Suprapubic skin (tissue), 4 donors: ENCODE results near the gene NDUFAF2. TPM values are rescaled to one million over a fixed set of nuclear protein-coding genes. Genes with fewer than 3 reads are reported as not detected.

Experiments
- DNase-seq, 2 donors: peaks; one replicate each; pipeline ENCODE4 v3.0.0-alpha.2; 2019; ENCODE audit warnings: low spot score in 2 of 2
- H3K27ac ChIP-seq: fragments of 200-600 bp; sonication (generic); one replicate; pipeline ENCODE4 v1.5.1; 2019
- H3K27me3 ChIP-seq: fragments of 200-600 bp; sonication (generic); one replicate; pipeline ENCODE4 v1.5.1; 2019
- H3K36me3 ChIP-seq: fragments of 200-600 bp; sonication (generic); one replicate; pipeline ENCODE4 v1.5.1; 2019
- H3K4me1 ChIP-seq: fragments of 200-600 bp; sonication (generic); one replicate; pipeline ENCODE4 v1.5.1; 2019
- H3K4me3 ChIP-seq: fragments of 200-600 bp; sonication (generic); one replicate; pipeline ENCODE4 v1.5.1; 2019; ENCODE audit warnings: mild to moderate bottlenecking
- H3K9me3 ChIP-seq: fragments of 200-600 bp; sonication (generic); one replicate; pipeline ENCODE4 v1.5.1; 2019
- CTCF ChIP-seq, 2 donors: fragments of 200-600 bp in 1 of 2; fragments of 450-650 bp in 1 of 2; sonication (generic) in 1 of 2; IDR thresholded peaks; one replicate each; pipeline ENCODE4 v1.5.1; 2016 to 2019; ENCODE audit warnings: antibody characterized with exemption in 2 of 2, mild to moderate bottlenecking in 1 of 2, moderate library complexity in 1 of 2
- EP300 ChIP-seq: sonication (generic); formaldehyde crosslinking; IDR thresholded peaks from one replicate; pipeline ENCODE4 v1.6.1; 2017; ENCODE audit warnings: antibody characterized with exemption
- POLR2A ChIP-seq, 2 donors: fragments of 450-650 bp; IDR thresholded peaks; one replicate each; pipeline ENCODE4 v1.6.1; 2017; ENCODE audit warnings: antibody characterized with exemption in 2 of 2, mild to moderate bottlenecking in 2 of 2, moderate library complexity in 2 of 2
- POLR2AphosphoS5 ChIP-seq, 3 donors: sonication (generic); formaldehyde crosslinking; IDR thresholded peaks; one replicate each; pipeline ENCODE4 v1.6.1; 2017; ENCODE audit warnings: antibody characterized with exemption in 3 of 3
- WGBS: methylation state at CpG from one replicate; pipeline ENCODE4 v1.1.5; 2018; 5-methylcytosine and 5-hydroxymethylcytosine counted together
- total RNA-seq, 4 donors: library from RNA; depleted of rRNA; stranded (reverse); fragments of >200 nt; gene quantifications; one replicate each; pipeline ENCODE4 v1.1.0, GENCODE V29; 2016

Gene NDUFAF2
- total RNA-seq, 4 donors from 2014 or later = 15.6 to 20.4 (median 17.5) TPM

GRCh38 chr5:61163905-61164304 lies 218.9 kb downstream of the NDUFAF2 start:
- Histone ChIP-seq H3K27ac (peak overlapping the region; percentile 84), H3K9me3 (no peaks in the 10 kb centered on the region), H3K4me1 (peaks cover 33% of the 10 kb centered on the region), H3K27me3 (no peaks in the 10 kb centered on the region), H3K4me3 (no peak overlapping the region), H3K36me3 (peaks cover 14% of the 10 kb centered on the region)
- WGBS = 94% methylated on average over 13 of the region's 13 CpGs
- TF ChIP-seq POLR2AphosphoS5 (IDR thresholded peaks at IDR 0.05) (no peak), POLR2A (IDR thresholded peaks at IDR 0.05) (no peak), EP300 (no peak), CTCF (IDR thresholded peaks at IDR 0.05) (no peak)
- no peak for DNase-seq

- Histone ChIP-seq H3K36me3 (no peaks in the 10 kb centered on the region), H3K9me3 (no peaks in the 10 kb centered on the region), H3K27ac (no peak overlapping the region), H3K4me3 (no peak overlapping the region), H3K4me1 (peaks cover 15% of the 10 kb centered on the region), H3K27me3 (no peaks in the 10 kb centered on the region)
- no peak for DNase-seq
- TF ChIP-seq CTCF (IDR thresholded peaks at IDR 0.05) = no peak
- no peak for TF ChIP-seq EP300
- no peak for TF ChIP-seq POLR2A (IDR thresholded peaks at IDR 0.05)
- no peak for TF ChIP-seq POLR2AphosphoS5 (IDR thresholded peaks at IDR 0.05)
- WGBS = 62% methylated on average over 4 of the region's 4 CpGs
These were observed 222.4 kb downstream of the NDUFAF2 start for GRCh38 chr5:61167382-61167781.

DNA sequence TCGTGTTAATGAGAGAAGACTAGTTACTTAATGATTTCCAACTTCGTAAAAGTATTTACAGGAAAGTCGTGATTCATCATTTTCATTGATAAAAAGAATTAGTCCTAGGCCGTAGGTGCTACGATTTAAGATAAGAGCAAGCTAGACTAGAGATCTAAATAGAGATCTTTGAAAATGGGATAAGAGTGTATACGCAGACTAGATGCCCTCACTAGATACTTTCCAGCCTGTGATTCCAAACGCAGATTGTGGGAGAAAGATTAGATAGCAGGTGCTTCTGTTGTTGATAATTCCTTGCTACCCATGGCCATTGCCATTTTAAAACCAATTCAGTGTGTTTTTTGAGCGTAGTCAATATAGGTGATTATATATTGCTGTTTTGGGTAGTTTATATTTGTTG lies 223.9 kb downstream of the NDUFAF2 start:
- 94% methylated on average over 8 of the region's 8 CpGs for WGBS
- no peaks in the 10 kb centered on the region for H3K9me3 ChIP-seq
- TF ChIP-seq POLR2A (IDR thresholded peaks at IDR 0.05) (no peak), POLR2AphosphoS5 (IDR thresholded peaks at IDR 0.05) (no peak), CTCF (IDR thresholded peaks at IDR 0.05) (no peak), EP300 (no peak)
- H3K27me3 ChIP-seq = no peaks in the 10 kb centered on the region
- H3K27ac ChIP-seq = no peak overlapping the region
- no peak for DNase-seq
- no peak overlapping the region for H3K4me3 ChIP-seq
- H3K4me1 ChIP-seq = peaks cover 2% of the 10 kb centered on the region
- H3K36me3 ChIP-seq = no peaks in the 10 kb centered on the region

DNA sequence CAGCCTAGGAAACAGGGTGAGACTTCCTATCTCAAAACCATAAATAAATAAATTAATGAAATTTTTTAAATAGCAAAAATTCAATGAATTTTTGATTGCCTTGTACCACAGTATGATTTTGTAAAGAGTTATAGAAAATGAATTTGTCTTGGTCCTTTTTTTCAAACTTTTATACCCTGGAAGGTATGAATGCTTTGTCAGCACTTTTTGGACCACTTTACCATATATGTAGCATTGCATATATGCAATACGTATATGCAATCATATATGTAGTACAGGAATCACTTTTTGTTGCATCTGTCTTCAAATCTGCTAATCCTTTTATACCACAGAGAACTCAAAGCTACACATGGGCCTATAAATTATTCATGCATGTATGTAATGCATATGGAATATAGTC lies 226.5 kb downstream of the NDUFAF2 start:
- H3K4me3 ChIP-seq = no peak overlapping the region
- H3K9me3 ChIP-seq = no peaks in the 10 kb centered on the region
- TF ChIP-seq POLR2AphosphoS5 (IDR thresholded peaks at IDR 0.05) (no peak), EP300 (no peak), CTCF (IDR thresholded peaks at IDR 0.05) (no peak), POLR2A (IDR thresholded peaks at IDR 0.05) (no peak)
- no peak overlapping the region for H3K27ac ChIP-seq
- H3K27me3 ChIP-seq = no peaks in the 10 kb centered on the region
- WGBS = 93% methylated on average over 1 of the region's 1 CpG
- DNase-seq = no peak
- H3K4me1 ChIP-seq = peaks cover 2% of the 10 kb centered on the region
- no peaks in the 10 kb centered on the region for H3K36me3 ChIP-seq

- WGBS = 90% methylated on average over 3 of the region's 3 CpGs
- H3K9me3 ChIP-seq = no peaks in the 10 kb centered on the region
- H3K27me3 ChIP-seq = no peaks in the 10 kb centered on the region
- no peak for DNase-seq
- no peak for TF ChIP-seq POLR2A (IDR thresholded peaks at IDR 0.05)
- no peaks in the 10 kb centered on the region for H3K36me3 ChIP-seq
- peaks cover 6% of the 10 kb centered on the region for H3K4me1 ChIP-seq
- H3K27ac ChIP-seq = no peak overlapping the region
- no peak overlapping the region for H3K4me3 ChIP-seq
These were observed 231.6 kb downstream of the NDUFAF2 start for GRCh38 chr5:61176631-61177030.

DNA sequence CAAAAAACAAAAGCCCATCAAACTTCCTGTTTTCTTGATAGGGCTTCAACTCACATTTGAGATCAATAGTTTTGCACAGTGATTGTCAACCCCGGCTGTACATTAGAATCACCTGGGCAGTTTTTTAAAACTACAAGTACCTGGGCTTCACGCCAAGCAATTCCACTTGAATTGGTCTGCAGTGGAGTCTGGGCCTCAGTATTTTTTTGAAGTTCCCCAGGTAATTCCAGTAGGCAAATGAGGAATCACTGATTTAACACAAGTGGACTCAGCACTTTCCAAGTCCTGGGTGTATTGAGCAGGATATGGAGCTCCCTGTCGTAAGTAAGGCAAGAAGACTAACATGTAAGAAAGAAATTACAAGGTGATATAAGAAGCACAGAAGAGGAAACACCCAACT lies 232.1 kb downstream of the NDUFAF2 start:
- TF ChIP-seq CTCF (IDR thresholded peaks at IDR 0.05) (no peak), POLR2AphosphoS5 (IDR thresholded peaks at IDR 0.05) (no peak), POLR2A (IDR thresholded peaks at IDR 0.05) (no peak), EP300 (no peak)
- H3K4me3 ChIP-seq = no peak overlapping the region
- peaks cover 6% of the 10 kb centered on the region for H3K4me1 ChIP-seq
- no peaks in the 10 kb centered on the region for H3K27me3 ChIP-seq
- no peak overlapping the region for H3K27ac ChIP-seq
- H3K9me3 ChIP-seq = no peaks in the 10 kb centered on the region
- WGBS = 96% methylated on average over 3 of the region's 3 CpGs
- no peaks in the 10 kb centered on the region for H3K36me3 ChIP-seq
- no peak for DNase-seq
